GM20000 (cell line): Measurements from ENCODE around the gene PRKAR2A.
"Not testable (repeated sequence)": the region's sequence is repeated elsewhere in the genome, so short reads cannot be mapped to it uniquely, and the experiment has no call there.

Source experiments
- DNase-seq: peaks from one replicate; pipeline ENCODE4 v3.0.0; 2012; ENCODE audit warnings: low spot score
- CTCF ChIP-seq: IDR thresholded peaks from 2 replicates; pipeline ENCODE4 v1.5.1; 2012; ENCODE audit warnings: mild to moderate bottlenecking, control low read depth; ENCODE audit errors: extremely low read depth, missing control alignments

The PRKAR2A gene

DNA sequence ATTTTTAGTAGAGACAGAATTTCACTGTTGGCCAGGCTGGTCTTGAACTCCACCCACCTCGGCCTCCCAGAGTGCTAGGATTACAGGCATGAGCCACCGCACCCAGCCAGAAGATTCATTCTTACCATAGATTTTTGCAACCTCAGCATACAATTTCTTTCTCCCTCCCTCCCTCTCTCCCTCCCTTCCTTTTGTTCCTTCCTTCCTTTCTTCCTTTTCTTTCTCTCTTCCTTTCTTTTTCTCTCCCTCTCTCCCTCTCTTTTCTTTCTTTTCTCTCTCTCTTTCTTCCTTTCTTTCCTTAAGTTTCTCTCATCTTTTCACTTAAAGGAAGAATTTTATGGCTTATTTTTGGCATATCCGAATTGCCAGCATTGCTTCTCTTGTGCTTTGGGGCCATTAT, 58.0 kb downstream of the PRKAR2A start:
- no peak for TF ChIP-seq CTCF
- DNase-seq = no peak

DNA sequence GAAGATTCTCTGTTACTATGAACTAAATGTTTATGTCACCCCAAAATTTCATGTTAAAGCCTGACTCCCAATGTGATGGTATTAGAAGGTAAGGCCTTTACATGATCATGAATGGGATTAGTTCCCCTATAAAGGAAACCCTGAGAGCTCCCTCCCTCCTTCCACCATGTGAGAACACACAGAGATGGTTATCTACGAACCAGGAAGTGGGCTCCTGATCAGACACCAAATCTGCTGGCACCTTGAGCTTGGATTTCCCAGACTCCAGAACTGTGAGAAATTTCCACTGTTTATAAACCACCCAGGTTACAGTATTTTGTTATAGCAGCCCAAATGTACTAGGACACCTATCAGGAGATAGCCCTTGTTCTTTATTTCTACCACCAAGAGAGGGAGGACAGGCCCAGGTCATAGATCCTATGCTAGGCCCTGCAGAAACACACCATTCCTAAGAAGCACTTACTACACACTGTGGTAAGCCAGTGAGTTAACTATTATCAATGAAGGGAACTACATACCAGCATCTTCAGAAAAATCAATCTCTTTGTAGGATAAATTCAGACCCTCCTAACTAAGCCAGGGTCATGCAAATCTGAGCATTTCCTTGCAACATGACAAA, 59.0 kb downstream of the PRKAR2A start:
- no peak for TF ChIP-seq CTCF

DNA sequence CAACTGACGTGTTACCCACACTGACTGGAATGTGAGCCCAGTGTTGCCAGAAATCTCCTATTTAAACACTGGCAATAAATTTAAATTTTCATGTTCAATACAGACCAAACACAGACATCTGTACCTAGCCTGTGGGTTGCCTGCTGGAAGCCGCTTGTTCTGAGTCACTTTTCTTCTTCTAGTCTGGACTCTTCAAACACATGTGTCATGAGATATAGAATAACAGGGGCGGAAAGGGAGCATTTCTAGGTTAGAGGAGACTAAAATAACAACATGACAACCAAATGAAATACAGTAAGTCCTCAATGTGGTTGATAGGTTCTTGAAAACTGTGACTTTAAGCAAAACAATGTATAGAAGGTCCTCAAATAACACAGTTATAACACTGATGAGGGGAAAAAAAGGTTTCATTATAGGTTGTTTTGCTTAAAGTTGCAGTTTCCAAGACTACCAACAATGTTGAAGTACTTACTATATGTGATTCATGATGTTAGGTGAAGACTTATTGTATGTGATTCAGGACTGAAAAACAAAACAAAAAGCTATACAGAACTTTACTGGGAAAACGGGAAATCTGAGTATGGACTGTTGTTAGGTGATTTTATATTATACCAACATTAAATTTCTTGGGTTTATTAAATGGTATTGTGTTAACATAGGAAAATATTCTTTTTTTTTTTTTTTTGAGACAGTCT, 63.1 kb downstream of the PRKAR2A start:
- DNase-seq = no peak
- no peak for TF ChIP-seq CTCF

More for the DNA sequence above, 59.0 kb downstream of the PRKAR2A start:
- DNase-seq = no peak

DNA sequence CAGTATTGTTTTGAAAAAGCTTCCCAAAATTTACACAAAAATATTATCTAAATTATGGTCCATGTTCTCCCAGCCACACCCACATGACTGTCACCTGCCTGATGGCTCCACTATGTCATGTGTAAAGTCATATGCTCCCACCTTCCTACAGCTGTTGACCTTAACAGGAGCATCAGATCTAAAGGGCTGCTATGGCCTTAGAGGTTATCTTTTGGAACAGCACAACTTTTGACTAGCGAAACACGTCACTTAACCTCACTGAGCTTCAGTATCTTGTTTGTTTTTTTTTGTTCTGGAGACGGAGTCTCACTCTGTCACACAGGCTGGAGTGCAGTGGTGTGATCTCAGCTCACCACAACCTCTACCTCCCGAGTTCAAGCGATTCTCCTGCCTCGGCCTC, 64.4 kb downstream of the PRKAR2A start:
- DNase-seq = no peak
- TF ChIP-seq CTCF = no peak

GRCh38 chr3:48782046-48782445, 65.6 kb downstream of the PRKAR2A start:
- no peak for TF ChIP-seq CTCF
- no peak for DNase-seq

DNA sequence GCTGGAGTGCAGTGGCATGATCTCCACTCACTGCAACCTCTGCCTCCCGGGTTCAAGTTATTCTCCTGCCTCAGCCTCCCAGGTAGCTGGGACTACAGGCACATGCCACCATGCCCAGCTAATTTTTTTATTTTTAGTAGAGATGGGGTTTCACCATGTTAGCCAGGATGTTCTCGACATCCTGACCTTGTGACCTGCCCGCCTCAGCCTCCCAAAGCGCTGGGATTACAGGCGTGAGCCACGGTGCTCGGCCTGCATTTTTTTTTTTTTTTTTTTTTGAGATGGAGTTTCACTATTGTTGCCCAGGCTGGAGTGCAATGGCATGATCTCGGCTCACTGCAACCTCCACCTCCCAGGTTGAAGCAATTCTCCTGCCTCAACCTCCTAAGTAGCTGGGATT, 69.1 kb downstream of the PRKAR2A start:
- DNase-seq = not testable (repeated sequence)

DNA sequence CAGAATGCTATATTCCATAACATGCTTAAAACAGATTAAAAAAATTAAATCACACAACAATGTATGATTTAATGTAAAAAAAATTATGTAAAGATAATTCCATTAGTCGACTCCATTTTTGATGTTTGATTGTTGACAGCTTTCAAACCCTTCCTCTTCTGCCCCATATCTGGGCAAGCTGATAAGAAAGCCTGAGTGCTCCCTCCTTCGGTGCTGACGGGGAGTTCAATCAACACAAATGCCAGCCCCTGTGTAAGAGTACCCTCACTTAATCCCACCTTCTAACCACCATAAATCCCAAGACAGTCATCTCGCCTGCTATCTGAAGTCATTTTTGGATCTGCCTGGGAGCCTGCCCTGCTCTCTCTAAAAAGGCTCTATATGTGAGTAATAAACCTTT, 70.8 kb downstream of the PRKAR2A start:
- no peak for TF ChIP-seq CTCF
- no peak for DNase-seq

- no peak for TF ChIP-seq CTCF
- DNase-seq = no peak
Measured at GRCh38 chr3:48770192-48770502, 77.5 kb downstream of the PRKAR2A start.
